ENCODE measurements around the gene DOK5. TPM values are rescaled to one million over a fixed set of nuclear protein-coding genes. Genes with fewer than 3 reads are reported as not detected.

DOK5 gene
- polyA plus RNA-seq, 1 of the 3 experiments (the other 2 are of a cell fraction): 12.4 TPM

- H3K9me3 ChIP-seq: no peaks in the 10 kb centered on the region
- 13% methylated on average over 1 of the region's 1 CpG for WGBS (ENCODE audit: low lambda C conversion rate)
- CTCF ChIA-PET: interaction anchor here (0.7 kb wide), 1 partner anchor 21 kb away, joined by 3 read pairs; no protein-coding TSS in a partner anchor
- no peak overlapping the region for H3K27ac ChIP-seq (ENCODE audit: low read depth in 2 of 2, low read length in 1 of 2)
- H4K20me1 ChIP-seq (ENCODE audit: insufficient read depth): no peaks in the 10 kb centered on the region
- no peaks in the 10 kb centered on the region for H3K79me2 ChIP-seq (ENCODE audit: insufficient read depth)
- POLR2A ChIA-PET: no interaction called here
- no peak overlapping the region for H3K4me3 ChIP-seq (ENCODE audit: low read depth in 2 of 2, low read length in 1 of 2)
- H2AFZ ChIP-seq (ENCODE audit: low read depth): no peak overlapping the region
- H3K9ac ChIP-seq: no peak overlapping the region
- no peaks in the 10 kb centered on the region for H3K9me2 ChIP-seq
- H3K4me2 ChIP-seq: no peak overlapping the region
- DNase-seq: no peak
- peaks cover 0 to 3% of the 10 kb centered on the region in 2 experiments; a peak in 1 of 4 replicates for H3K4me1 ChIP-seq (ENCODE audit: control insufficient read depth in 1 of 2, insufficient read depth in 2 of 2, low read depth in 1 of 2, low read length in 1 of 2)
- no peaks in the 10 kb centered on the region for H3K27me3 ChIP-seq (ENCODE audit: insufficient read depth)
- TF ChIP-seq NFIC (IDR thresholded peaks at IDR 0.05; ENCODE audit: borderline replicate concordance): no peak
- no peak for TF ChIP-seq FOXM1 (IDR thresholded peaks at IDR 0.05; ENCODE audit: low read depth)
- TF ChIP-seq SIN3A (IDR thresholded peaks at IDR 0.05; ENCODE audit: borderline replicate concordance, low read depth, low read length): no peak
- TF ChIP-seq EP300 (IDR thresholded peaks at IDR 0.05; ENCODE audit: borderline replicate concordance in 1 of 2, low read depth in 1 of 2, low read length in 1 of 2): no peak
- no peak for TF ChIP-seq TAF1 (IDR thresholded peaks at IDR 0.05; ENCODE audit: borderline replicate concordance, low read depth, low read length)
- no peaks in the 10 kb centered on the region for H3K36me3 ChIP-seq (replicated peaks in 1 of 2; ENCODE audit: control insufficient read depth in 1 of 2, insufficient read depth in 2 of 2, low read length in 1 of 2)
- H3F3A ChIP-seq (replicated peaks; ENCODE audit: insufficient read depth): no peaks in the 10 kb centered on the region
These were observed 150.1 kb downstream of the DOK5 start for GRCh38 chr20:54625497-54625896.

- Histone ChIP-seq H3K36me3 (replicated peaks in 1 of 2; ENCODE audit: control insufficient read depth in 1 of 2, insufficient read depth in 2 of 2, low read length in 1 of 2) (no peaks in the 10 kb centered on the region), H3K4me2 (no peak overlapping the region), H4K20me1 (ENCODE audit: insufficient read depth) (no peaks in the 10 kb centered on the region), H3K79me2 (ENCODE audit: insufficient read depth) (no peaks in the 10 kb centered on the region), H3F3A (replicated peaks; ENCODE audit: insufficient read depth) (no peaks in the 10 kb centered on the region), H2AFZ (ENCODE audit: low read depth) (no peak overlapping the region), H3K4me1 (ENCODE audit: control insufficient read depth in 1 of 2, insufficient read depth in 2 of 2, low read depth in 1 of 2, low read length in 1 of 2) (peaks cover 0 to 3% of the 10 kb centered on the region in 2 experiments; a peak in 1 of 4 replicates), H3K27me3 (ENCODE audit: insufficient read depth) (no peaks in the 10 kb centered on the region), H3K9ac (no peak overlapping the region), H3K9me2 (no peaks in the 10 kb centered on the region), H3K27ac (ENCODE audit: low read depth in 2 of 2, low read length in 1 of 2) (no peak overlapping the region), H3K9me3 (no peaks in the 10 kb centered on the region), H3K4me3 (ENCODE audit: low read depth in 2 of 2, low read length in 1 of 2) (no peak overlapping the region)
- CTCF ChIA-PET: no interaction called here
- DNase-seq: no peak
- POLR2A ChIA-PET: no interaction called here
- 71% methylated on average over 5 of the region's 5 CpGs for WGBS (ENCODE audit: low lambda C conversion rate)
- no peak for TF ChIP-seq ELF1 (IDR thresholded peaks at IDR 0.05)
- no peak for TF ChIP-seq TCF12 (IDR thresholded peaks at IDR 0.05)
- no peak for TF ChIP-seq IRF3 (IDR thresholded peaks at IDR 0.05; ENCODE audit: low read depth, low read length)
- TF ChIP-seq TEAD4 (IDR thresholded peaks at IDR 0.05; ENCODE audit: borderline replicate concordance, insufficient read depth): no peak
- TF ChIP-seq GABPA (IDR thresholded peaks at IDR 0.05; ENCODE audit: low read depth): no peak
- no peak for TF ChIP-seq NFIC (IDR thresholded peaks at IDR 0.05; ENCODE audit: borderline replicate concordance)
- no peak for TF ChIP-seq RFX5 (IDR thresholded peaks at IDR 0.05; ENCODE audit: low read length)
- no peak for TF ChIP-seq YY1 (IDR thresholded peaks at IDR 0.05; ENCODE audit: low read depth)
- no peak for TF ChIP-seq PBX3 (IDR thresholded peaks at IDR 0.05)
- no peak for TF ChIP-seq JUND (IDR thresholded peaks at IDR 0.05)
- no peak for TF ChIP-seq NRF1 (IDR thresholded peaks at IDR 0.05; ENCODE audit: low read depth, low read length)
- no peak for TF ChIP-seq RCOR1 (IDR thresholded peaks at IDR 0.05; ENCODE audit: low read length)
- no peak for TF ChIP-seq GATA2 (CRISPR knock-in tag; IDR thresholded peaks at IDR 0.05)
- no peak for TF ChIP-seq EP300 (IDR thresholded peaks at IDR 0.05; ENCODE audit: borderline replicate concordance in 1 of 2, low read depth in 1 of 2, low read length in 1 of 2)
- no peak for TF ChIP-seq MXI1 (IDR thresholded peaks at IDR 0.05; ENCODE audit: low read depth, low read length)
- TF ChIP-seq EZH2phosphoT487 (IDR thresholded peaks at IDR 0.05; ENCODE audit: borderline replicate concordance, low read depth): no peak
- no peak for TF ChIP-seq USF2 (IDR thresholded peaks at IDR 0.05; ENCODE audit: borderline replicate concordance, low read depth, low read length)
- TF ChIP-seq FOXM1 (IDR thresholded peaks at IDR 0.05; ENCODE audit: low read depth): no peak
These were observed 150.7 kb downstream of the DOK5 start for GRCh38 chr20:54626126-54626525.
